ENCODE data around the gene KLC1.
"Not testable (repeated sequence)": the region's sequence is repeated elsewhere in the genome, so short reads cannot be mapped to it uniquely, and the experiment has no call there.

DNA sequence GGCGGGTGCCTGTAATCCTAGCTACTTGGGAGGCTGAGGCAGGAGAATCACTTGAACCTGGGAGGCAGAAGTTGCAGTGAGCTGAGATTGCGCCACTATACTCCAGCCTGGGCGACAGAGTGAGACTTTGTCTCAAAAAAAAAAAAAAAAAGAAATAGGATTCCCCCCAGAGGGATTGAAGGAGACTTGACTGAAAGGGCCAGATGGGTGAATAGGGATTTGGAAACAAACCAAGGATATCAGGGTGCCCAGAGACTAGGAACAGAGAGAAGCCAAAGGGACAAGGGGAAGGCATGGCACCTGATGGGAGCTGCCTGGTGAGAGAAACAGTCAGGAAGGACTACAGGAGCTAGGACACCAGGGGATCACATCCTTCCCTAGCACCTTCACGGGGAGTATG, 19.9 kb upstream of the KLC1 start:
- TF ChIP-seq, protein P1, sequence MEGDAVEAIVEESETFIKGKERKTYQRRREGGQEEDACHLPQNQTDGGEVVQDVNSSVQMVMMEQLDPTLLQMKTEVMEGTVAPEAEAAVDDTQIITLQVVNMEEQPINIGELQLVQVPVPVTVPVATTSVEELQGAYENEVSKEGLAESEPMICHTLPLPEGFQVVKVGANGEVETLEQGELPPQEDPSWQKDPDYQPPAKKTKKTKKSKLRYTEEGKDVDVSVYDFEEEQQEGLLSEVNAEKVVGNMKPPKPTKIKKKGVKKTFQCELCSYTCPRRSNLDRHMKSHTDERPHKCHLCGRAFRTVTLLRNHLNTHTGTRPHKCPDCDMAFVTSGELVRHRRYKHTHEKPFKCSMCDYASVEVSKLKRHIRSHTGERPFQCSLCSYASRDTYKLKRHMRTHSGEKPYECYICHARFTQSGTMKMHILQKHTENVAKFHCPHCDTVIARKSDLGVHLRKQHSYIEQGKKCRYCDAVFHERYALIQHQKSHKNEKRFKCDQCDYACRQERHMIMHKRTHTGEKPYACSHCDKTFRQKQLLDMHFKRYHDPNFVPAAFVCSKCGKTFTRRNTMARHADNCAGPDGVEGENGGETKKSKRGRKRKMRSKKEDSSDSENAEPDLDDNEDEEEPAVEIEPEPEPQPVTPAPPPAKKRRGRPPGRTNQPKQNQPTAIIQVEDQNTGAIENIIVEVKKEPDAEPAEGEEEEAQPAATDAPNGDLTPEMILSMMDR (IDR thresholded peaks at IDR 0.05; ENCODE audit: low read depth, low read length, poor library complexity, severe bottlenecking): not testable (repeated sequence)
- TF ChIP-seq EZH2phosphoT487 (IDR thresholded peaks at IDR 0.05; ENCODE audit: borderline replicate concordance, low read length): not testable (repeated sequence)

All from DOHH2 (cell line).